Fibroblast of gingiva (primary cell): ENCODE measurements around the gene SEPTIN7.

Experiments used
- DNase-seq: peaks from one replicate; pipeline ENCODE4 v3.0.0-alpha.2; 2011; ENCODE audit warnings: low read depth

The SEPTIN7 gene

DNA sequence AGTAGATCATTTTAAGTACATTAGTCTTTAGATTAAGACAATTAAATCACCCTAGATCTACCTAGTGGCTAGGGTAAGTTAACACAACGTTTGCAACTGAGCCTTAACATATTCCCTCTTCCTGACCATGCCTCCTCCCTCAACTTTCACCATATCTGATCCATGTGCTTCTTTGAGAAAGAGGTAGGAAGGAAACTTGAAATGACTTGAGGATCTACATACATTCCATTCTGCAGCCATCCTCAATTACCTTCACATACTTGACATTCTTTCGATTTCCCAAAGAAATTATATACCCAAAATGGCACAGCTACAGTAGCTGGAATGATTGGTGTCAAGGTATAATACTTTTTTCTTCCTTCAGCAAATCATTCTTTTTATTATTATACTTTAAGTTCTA, 12.9 kb upstream of the SEPTIN7 start:
- no peak for DNase-seq

DNA sequence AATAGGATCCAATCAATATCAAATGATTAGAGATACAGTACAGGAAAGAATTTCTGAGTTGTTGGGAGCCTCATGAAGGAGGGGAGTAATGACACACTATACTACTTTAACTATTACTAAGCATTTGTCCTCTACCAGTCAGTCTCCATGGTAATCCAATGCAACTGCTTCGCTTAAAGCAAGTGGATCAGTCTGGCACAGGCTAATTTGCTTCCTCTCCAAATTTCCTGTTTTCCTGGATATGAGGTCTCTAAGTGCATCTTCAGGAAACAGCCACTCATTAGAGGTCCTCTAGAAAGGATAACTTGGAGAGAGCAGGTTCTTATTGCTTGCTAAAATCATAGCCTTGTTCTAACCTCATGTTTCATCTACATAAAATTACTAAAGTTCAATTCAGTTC, 8.4 kb upstream of the SEPTIN7 start:
- no peak for DNase-seq

DNA sequence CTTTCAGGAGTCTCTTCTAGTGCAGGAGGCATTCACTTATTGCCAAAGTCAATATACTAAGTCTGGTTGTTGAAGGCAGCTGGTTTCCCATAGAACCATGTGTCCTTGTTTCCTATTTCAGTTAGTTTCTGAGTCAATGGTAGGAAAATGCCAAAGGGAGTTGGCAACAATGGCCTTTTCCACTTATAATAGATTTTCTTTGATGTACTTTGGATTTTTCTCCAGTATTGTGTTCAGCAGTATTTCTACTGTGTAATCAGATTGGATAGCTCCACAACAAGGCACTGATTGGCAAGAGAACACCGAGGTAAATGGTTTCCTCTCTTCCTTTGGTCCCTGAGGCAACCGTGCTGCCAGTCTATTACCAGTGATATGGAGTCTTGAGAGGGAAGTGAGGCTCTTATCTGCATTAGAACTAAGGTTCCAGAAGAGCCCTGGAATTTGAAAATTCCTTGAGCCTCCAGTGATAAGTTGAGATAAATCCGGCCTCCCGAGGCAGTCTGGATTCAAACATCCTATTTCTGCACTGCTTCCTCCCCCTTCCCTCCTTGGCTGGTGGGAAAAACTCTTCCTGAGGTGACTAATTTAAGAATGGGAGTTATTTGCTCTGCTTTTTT, 7.9 kb upstream of the SEPTIN7 start:
- peak; percentile 35 for DNase-seq

DNA sequence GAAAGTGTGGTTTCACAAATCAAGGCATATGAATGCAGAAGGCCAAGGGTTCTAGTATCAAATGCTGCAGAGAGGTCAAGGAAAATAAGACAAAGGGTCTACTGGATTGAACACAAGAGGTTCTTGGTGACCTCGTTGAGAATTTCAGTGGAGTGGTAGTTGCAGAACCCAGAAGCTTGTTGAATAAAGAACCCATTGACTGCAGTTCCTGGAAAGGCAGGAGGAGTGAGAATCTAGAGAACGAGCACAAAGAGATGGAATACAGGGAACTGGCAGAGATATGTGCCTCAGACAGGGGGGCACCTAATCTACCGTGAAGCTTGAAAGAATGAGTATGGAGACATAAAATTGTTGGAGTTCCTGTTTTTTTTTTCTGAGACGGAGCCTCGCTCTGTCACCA, 3.5 kb upstream of the SEPTIN7 start:
- DNase-seq: no peak

DNA sequence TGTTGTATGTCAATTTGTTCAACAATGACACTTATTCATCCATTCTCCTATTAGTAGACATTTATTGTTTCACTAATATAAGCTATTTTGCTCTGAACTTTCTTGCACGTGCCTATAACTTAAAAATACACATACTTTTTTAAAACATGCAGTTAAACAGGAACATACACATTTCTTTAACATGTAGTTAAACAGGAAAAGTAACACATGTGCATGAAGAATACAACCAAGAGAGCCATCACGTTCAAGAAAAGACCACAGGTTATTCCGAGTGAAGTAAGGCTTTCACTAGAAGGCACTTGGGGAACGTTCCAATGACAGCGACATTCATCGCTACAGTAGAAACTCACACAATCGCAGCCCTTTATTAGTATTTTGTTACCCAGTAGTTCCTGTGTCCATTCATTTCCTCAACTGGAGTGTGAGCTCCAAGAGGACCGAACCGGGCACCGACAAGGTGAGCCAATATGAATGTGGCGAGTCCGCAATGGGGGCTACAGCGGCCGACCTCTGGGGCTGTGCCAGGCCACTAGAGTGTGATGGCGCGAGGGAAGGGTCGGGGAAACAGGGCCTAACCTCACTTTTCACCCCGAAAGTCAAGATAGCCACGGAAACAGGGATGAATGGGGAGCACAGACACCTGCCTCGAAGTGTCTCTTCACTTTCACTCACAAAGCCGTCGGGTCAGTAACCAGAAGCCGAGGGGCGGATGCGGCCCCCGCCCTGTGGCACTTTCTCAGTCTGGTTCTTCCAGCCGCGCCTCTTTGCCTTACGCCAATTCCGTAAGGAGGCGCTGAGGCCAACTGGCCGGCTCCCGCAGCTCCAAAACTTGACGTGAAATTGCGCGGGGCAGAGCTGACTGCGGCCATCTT, 775 bp upstream of the SEPTIN7 start:
- peak; percentile 86 for DNase-seq

DNA sequence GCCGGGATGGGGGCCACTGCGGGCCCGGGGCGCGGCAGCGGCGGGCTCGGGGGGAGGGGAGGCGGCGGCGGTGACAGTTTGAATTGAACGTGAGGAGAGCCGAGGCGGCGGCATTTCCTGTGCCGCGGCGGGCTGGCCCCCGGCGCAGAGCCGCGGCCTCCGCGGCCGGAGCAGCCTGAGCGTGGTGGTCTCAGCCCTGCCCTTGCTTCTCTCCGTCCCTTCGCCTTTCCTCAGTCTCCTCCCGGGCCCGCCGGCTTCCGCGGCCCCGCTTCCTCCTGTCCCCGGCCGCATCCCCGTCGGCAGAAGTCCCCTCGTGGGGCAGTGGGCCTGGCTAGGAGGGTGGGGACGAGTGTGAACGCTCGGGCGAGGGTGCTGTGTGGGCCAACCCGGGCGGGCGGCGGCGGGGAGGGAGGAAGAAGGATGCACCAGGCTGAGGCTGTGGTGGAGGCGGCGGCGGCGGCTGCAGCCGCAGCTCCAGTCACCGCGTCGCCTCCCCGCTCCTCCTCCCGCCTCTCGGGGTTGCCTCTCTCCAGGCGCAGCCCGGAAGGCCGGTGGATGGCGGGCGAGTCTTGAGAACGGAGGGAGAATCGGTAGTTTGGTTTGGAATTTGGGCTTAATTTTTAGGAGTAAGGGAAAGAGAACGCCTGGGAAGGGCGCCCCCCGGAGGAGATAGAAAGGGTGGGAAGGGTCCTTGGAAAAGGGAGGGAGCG, 690 bp downstream of the SEPTIN7 start:
- peak; percentile 63 for DNase-seq

DNA sequence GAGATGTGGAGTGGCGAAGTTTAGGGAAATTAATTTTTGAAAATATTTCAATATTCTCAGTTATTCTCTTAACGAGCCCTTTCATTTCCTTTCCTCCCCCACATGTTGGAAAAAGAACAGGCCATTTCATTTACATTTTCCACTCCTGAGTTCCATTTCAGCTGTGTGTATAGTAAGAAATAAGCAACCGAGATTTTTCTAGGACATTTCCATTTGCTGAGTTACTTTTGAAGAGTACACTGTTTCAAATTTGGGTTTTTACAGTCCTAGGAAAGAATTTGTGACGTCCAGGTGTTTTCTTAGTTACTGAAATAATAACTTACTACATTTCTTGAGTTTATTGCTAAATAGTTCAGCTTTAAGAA, 1.2 kb downstream of the SEPTIN7 start:
- no peak for DNase-seq

DNA sequence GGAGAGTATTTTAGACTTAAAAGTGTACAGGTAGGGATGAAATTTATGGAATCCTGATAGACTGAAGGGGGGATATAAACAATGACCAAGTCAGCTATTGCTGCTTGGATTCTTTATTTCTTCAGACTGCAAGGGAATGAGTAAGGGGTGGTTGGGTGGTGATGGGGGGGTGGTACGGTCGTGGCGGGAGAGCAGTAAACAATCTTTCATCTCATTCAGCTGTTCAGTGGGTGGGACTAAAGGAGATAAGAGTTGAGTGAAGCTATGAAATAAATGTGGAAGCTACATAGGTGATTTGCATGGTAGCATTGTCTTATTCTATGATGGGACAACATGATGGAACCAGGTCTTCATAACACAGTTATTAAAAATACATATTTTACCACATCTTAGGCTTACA, 1.8 kb downstream of the SEPTIN7 start:
- no peak for DNase-seq

DNA sequence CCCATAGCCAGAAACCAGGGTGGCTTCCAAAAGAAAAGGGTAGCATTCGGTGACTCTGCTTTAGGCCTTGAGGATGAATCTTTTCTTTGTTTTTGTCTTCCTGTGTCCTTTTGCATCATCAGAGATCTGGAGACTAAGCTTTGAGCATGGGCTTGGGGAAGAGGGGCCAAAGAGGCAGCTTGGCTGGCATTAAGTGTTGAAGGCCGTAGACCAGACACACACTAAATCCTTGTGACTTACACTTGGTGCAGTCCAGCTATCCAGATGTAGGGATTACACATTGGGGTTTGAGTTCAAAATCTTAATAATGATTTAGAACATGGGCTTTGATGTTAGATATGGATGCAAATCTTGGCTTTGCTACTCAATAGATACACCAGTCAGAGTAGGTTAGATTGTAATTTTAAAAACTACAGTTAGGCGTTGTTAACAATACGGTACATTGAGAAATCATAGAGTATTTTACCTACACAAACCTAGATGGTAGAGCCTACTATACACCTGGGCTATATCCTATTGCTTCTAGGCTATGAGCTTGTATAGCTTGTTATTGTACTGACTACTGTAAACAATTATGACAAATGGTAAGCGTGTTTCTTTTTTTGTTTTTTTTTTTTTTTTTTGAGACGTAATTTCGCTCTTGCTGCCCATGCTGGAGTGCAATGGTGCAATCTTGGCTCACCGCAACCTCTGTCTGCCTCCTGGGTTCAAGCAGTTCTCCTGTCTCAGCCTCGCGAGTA, 3.5 kb downstream of the SEPTIN7 start:
- no peak for DNase-seq

DNA sequence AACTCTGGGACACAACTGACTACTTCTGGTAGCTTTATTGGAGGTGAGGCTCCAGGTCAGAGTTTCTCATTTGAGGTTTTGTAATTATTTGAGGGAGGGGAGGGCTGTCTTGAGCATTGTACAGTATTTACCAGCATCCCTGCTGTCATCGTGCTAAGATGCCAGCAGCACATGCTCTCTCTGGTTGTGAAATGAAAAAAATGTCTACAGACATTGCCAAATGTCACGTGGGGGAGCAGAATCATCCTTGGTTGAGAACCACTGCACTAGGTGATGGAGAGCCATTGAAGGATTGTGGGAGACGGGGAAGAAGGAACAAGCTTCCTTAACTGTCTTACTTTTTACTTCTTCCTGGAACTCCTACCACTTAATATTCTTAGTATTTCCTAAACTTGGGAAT, 5.0 kb downstream of the SEPTIN7 start:
- peak; percentile 32 for DNase-seq

DNA sequence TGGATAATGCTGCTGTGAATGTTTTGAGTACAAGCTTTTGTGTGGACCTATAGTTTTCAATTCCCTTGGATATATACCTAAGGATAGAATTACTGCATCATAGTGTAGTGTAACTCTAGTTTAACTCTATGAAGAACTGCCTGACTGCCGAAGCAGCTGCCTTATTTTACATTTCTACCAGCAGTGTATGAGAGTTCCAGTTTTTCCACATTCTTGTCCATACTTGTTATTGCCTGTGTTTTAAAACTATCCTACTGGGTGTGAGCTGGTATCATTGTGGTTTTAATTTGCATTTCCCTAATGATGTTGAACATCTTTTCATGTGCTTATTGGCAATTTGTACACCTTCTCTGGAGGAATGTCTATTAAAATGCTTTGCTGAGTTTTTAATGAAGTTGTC, 15.7 kb downstream of the SEPTIN7 start:
- no peak for DNase-seq

DNA sequence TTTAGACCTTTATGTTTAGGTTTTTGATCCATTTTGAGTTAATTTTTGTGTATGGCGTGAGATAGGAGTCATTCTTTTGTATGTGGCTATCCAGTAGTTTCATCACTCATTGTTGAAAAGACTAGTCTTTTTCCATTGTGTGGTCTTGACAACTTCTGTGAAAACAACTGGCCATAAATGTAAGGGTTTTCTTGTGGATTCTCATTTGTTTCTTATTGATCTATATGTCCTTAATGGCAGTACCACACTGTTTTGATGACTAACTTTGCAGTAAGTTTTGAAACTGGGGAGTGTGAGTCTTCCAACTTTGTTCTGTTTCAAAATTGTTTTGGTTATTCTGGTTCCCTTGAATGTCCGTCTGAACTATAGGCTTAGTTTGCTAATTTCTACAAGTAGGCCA, 16.3 kb downstream of the SEPTIN7 start:
- DNase-seq: no peak

DNA sequence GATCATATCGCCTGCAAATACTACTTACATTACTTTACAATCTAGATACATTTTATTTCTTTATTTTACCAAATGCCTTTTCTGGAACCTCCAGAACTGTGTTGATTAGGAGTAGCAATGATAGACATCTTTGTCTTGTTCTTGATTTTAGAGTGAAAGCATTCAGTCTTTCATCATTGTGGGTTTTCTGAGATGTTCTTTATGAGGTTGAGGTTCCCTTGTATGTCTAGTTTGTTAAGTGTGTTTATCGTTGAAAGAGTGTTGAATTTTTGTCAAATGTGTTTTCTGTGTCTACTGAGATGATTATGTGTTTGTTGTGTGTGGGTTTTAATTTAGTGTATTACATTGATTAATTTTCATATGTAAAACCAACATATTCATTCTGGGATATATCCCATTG, 17.1 kb downstream of the SEPTIN7 start:
- DNase-seq: no peak

DNA sequence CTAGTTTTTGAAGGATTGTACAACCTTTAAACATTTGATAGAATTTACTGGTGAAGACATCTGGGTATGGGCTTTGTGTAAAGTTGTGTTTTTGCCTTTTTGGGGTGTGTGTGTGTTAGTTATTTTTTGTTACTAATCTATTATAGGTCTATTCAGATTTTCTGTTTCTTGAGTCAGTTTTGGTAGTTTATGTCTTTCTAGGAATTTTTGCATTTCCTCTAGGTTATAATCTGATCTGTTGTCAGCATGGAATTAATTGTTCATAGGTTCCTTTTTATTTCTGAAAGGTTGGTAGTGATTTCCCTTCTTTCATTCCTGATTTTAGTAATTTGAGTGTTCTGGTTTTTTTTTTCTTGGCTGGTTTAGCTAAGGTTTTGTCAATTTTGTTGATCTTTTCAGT, 17.7 kb downstream of the SEPTIN7 start:
- no peak for DNase-seq

DNA sequence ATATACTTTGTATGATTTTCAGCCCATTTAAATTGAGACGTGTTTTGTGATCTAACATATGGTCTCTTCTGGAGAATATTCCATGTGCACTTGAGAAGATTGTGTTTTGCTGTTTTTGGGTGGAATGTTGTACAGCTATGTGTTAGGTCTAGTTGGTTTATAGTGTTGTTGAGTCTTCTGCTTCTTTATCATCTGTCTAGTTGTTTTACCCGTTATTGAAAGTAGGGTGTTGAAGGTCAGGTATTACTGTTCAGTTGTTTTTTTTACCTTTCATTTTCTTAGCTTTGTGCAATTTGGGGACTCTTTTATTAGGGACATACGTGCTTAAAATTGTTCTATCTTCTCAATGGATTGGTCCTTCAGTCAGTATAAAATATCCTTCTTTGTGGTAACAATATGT, 18.5 kb downstream of the SEPTIN7 start:
- DNase-seq: no peak

DNA sequence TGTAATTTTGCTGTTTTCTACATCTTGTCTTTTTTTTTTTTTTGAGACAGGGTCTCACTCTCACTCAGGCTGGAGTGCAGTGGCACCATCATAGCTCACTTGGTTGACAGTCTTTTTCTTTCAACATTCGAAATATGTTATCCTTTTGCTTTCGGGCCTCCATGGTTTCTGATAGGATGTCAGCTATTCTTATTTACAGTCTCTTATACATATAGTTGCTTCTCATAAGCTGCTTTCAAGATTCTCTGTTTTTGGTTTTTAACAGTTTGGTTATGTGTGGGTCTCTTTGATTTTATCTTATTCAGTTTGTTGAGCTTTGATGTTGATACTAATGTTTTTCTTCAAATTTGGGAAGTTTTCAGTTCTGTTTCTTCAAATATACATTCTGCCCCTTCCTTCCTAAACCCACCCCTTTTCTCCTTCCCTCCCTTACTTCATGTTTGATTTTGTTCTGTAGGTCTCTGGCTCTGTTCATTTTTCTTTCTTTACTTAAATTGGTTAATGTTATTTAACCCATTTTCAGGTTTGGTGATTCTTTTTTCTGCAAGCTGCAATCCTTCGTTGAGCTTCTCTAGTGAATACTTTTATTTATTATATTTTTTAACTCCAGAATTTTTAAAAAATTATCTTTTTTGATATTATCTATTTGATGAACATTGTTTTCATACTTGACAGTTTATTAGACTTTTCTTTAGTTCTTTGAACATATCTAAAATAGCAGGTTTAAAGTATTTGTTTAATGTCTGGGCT, 19.3 kb downstream of the SEPTIN7 start:
- DNase-seq: no peak

DNA sequence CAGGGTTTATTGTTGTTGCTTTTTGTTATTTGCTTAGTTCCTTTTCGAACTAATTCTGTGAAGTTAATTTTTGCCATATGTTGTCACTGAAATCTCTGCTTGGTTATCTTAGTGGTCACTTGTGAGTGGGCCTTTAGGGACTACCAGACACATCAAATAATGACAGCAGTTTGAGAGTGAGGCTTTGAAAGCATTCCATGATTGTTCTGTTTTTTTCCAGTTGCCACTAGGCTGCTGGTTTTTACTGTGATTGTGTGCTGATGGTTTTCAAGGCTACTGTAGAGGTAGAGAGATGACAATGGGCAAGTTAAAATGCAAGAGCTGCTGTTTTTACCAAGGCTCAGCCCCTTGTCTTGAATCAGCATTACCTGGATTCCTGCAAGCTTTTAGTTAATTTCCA, 20.0 kb downstream of the SEPTIN7 start:
- no peak for DNase-seq

DNA sequence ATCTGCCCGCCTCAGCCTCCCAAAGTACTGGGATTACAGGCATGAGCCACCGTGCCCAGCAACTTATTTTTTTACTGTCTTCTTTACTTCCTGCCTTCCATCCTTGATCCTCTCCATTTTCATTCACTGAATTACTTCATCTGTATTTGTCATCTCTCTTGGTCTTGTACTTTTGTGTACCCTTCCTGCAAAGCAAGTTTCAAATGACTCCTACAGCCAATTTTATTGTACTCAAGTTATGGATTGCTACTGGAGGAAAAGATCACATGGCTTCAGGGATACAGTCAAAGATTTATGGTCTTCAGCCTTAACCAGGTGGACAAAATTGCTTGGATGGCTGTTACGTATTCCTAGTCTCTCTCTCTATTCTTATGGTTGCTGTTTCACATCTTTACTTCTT, 22.6 kb downstream of the SEPTIN7 start:
- no peak for DNase-seq

DNA sequence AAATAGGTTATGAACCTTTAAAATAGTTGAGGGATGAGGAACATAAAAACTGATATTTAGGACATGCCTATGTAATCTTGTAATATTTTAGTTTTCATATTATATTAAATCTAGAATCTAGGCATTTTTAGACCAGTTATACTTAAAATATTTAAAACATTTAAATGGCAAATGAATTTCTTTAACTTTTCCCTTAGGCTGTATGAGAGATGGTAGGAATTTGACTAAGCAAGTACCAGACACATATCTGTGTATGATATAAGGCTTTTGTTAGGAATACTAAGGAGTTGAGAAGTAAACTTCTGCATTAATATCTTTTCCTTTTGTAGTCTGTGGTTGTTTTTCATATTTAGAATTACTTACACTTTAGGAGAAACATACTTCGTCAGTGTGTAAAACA, 25.1 kb downstream of the SEPTIN7 start:
- no peak for DNase-seq

DNA sequence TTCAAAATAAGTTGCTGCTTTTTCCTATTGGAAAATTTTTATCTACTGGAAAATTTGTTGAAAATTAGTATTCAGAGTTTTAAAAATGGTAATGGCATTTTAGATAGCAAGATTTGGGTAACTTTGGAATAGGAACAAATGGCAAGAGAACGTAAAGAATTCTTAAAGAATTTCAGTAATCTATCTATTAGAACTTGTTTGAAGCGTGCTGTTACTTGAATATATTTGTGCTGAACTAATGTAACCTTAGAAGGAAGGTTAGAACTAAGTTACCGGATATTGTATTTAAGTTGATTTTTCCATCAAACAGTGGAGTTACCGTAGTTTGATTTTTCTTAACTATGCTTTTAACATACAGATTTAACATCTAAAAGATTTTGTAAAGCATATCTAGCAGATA, 25.9 kb downstream of the SEPTIN7 start:
- no peak for DNase-seq

DNA sequence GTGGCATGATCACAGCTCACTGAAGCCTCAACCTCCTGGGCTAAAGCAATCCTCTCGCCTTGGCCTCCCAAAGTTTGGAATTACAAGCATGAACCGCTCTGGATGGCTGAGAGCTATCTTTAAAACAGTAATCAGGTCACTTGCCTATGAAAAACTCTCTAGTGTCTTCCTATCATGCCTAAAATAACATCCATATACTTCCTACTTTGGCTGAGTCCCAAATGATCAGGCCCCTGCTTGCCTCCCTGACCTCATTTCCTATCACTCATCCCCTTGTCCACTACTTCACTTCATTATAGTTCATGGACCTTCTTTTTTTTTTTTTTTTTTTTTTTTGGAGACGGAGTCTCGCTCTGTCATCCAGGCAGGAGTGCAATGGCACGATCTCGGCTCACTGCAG, 28.0 kb downstream of the SEPTIN7 start:
- no peak for DNase-seq

DNA sequence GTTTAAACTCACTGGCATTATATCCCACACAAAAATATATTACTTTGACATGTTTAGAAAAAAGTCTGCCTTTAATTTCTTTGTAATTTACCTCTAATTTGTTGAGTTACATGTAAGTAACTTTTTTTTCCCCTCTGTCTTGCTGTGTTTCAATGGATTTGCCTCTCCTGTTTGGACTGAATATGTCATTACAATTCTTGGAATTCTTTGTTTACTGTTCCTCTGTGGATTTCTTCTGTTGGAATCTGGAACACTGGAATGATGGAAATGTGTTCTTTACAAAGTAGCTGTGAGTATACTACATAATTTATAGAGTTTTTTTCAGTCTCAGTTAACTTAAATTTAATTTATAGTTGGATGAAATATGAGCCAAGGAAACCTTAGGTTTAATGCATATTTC, 30.4 kb downstream of the SEPTIN7 start:
- peak; percentile 11 for DNase-seq
